HL-60 (cell line): ENCODE data around the gene RTL9.

ENCODE experiments used
- POLR2AphosphoS5 ChIP-seq: IDR thresholded peaks from 2 replicates; pipeline ENCODE4 v1.6.1; 2012; ENCODE audit warnings: low read depth
- TF ChIP-seq, protein P1 (sequence below): IDR thresholded peaks from 2 replicates; pipeline ENCODE4 v1.6.1; 2012; ENCODE audit warnings: low read depth; ENCODE audit not compliant: insufficient replicate concordance
- TF ChIP-seq, protein P2 (sequence below): IDR thresholded peaks from one replicate; pipeline ENCODE4 v1.5.1; 2011; ENCODE audit warnings: low read length, control low read depth, inconsistent platforms; ENCODE audit not compliant: insufficient read depth

DNA sequence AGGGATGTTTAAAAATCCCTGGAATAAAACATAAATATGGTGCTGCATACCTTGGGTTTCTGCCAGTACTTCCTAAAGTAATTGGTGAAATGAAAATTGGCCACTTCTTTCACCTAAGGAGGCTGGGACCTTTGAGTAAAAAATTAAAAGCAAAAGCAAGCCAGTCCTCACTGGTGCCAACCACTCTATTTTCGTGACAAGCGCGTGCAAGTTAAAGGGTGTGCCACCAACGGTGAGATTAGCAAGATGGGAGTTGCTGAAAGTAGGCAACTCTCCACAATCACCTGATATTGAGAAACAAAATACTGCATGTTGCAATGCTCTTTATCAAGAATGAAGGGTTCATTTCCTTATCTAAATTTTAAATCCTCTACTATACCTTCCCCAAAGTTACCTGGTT lies 19.7 kb upstream of the RTL9 start:
- TF ChIP-seq, protein P1, sequence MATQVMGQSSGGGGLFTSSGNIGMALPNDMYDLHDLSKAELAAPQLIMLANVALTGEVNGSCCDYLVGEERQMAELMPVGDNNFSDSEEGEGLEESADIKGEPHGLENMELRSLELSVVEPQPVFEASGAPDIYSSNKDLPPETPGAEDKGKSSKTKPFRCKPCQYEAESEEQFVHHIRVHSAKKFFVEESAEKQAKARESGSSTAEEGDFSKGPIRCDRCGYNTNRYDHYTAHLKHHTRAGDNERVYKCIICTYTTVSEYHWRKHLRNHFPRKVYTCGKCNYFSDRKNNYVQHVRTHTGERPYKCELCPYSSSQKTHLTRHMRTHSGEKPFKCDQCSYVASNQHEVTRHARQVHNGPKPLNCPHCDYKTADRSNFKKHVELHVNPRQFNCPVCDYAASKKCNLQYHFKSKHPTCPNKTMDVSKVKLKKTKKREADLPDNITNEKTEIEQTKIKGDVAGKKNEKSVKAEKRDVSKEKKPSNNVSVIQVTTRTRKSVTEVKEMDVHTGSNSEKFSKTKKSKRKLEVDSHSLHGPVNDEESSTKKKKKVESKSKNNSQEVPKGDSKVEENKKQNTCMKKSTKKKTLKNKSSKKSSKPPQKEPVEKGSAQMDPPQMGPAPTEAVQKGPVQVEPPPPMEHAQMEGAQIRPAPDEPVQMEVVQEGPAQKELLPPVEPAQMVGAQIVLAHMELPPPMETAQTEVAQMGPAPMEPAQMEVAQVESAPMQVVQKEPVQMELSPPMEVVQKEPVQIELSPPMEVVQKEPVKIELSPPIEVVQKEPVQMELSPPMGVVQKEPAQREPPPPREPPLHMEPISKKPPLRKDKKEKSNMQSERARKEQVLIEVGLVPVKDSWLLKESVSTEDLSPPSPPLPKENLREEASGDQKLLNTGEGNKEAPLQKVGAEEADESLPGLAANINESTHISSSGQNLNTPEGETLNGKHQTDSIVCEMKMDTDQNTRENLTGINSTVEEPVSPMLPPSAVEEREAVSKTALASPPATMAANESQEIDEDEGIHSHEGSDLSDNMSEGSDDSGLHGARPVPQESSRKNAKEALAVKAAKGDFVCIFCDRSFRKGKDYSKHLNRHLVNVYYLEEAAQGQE: no peak
- TF ChIP-seq, protein P2, sequence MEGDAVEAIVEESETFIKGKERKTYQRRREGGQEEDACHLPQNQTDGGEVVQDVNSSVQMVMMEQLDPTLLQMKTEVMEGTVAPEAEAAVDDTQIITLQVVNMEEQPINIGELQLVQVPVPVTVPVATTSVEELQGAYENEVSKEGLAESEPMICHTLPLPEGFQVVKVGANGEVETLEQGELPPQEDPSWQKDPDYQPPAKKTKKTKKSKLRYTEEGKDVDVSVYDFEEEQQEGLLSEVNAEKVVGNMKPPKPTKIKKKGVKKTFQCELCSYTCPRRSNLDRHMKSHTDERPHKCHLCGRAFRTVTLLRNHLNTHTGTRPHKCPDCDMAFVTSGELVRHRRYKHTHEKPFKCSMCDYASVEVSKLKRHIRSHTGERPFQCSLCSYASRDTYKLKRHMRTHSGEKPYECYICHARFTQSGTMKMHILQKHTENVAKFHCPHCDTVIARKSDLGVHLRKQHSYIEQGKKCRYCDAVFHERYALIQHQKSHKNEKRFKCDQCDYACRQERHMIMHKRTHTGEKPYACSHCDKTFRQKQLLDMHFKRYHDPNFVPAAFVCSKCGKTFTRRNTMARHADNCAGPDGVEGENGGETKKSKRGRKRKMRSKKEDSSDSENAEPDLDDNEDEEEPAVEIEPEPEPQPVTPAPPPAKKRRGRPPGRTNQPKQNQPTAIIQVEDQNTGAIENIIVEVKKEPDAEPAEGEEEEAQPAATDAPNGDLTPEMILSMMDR: no peak
- no peak for TF ChIP-seq POLR2AphosphoS5
